ENCODE data around the gene GAREM1.

Gene GAREM1

DNA sequence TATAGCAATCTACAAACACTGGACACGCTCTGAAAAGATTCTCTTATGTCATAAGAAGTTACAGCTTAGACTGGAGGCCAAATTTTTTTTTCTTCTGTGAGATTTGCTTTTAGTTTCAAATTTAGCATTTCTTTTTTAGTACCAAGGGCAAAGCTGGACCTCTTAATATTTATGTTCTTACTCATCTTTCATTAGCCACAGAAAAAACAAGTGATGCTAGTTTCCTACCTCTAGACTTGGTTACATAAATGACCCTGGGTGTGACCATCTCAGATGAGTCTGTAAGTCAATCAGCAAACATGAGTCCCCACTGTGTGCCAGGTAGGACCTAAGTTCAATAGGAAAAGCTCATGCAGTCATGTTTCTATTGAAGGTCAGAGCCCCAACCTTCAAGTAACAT lies 186.4 kb downstream of the GAREM1 start:
- Mint-ChIP-seq H3K27ac (ENCODE audit: low read depth) (no peak overlapping the region), H3K9me3 (no peaks in the 10 kb centered on the region), H3K36me3 (ENCODE audit: insufficient read depth) (no peaks in the 10 kb centered on the region), H3K27me3 (peaks cover 31% of the 10 kb centered on the region), H3K4me1 (no peaks in the 10 kb centered on the region), H3K4me3 (no peak overlapping the region)
- DNase-seq (ENCODE audit: low spot score in 2 of 2) = no peak
- ATAC-seq (replicated peaks; ENCODE audit: extremely low read depth, poor library complexity, severe bottlenecking) = no peak

DNA sequence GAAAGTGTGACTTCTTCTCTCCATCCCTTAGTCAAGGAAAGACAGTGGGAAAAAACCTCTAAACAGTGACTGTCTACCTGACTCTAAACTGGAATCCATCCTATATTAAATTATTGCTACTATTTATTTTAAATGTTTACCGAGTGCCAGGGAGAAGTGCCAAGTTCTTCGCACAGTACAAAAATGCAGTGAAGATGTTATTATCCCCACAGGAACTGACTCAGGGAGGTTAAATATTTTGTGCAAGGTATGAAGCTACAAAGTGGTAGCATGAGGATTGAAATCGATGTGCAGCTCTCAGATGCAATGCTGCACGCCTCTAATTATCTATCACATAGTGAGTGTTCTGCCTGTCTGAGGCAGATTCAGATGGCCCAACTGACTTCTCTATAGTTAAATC lies 189.8 kb downstream of the GAREM1 start:
- Mint-ChIP-seq H3K27ac (ENCODE audit: low read depth) (no peak overlapping the region), H3K4me1 (no peaks in the 10 kb centered on the region), H3K9me3 (no peaks in the 10 kb centered on the region), H3K4me3 (no peak overlapping the region), H3K36me3 (ENCODE audit: insufficient read depth) (no peaks in the 10 kb centered on the region), H3K27me3 (peaks cover 37% of the 10 kb centered on the region)
- ATAC-seq (replicated peaks; ENCODE audit: extremely low read depth, poor library complexity, severe bottlenecking) (no peak), DNase-seq (ENCODE audit: low spot score in 2 of 2) (no peak)

DNA sequence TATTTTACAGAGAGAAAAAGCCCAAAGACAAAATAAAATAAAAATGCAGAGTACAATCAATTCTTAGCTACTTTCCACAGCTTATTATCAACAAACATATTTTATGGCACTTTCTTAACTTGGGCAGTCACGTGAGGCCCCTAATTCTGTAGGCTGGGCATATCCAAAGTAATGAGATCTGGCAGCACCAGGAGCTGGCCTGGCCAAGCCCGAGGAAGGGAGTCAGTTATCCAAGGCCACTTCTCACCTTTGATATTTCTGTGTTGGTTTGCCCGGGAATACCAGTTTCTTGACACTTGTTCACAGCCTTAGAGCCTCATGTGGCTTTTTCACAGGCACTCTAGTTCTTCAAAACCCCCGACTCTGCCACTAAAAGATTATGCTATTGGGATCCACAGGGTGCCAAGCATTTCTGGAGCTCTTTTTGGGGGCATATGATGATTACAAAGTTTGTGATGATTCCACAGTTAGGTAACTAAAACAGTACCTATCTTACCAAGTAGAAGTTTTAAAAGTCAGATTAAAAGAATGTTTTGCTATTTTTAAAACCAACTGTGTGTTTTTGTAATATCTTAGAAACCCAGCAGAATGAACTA lies 190.4 kb downstream of the GAREM1 start:
- DNase-seq (ENCODE audit: low spot score in 2 of 2) = no peak
- no peak for ATAC-seq (replicated peaks; ENCODE audit: extremely low read depth, poor library complexity, severe bottlenecking)
- no peaks in the 10 kb centered on the region for H3K9me3 Mint-ChIP-seq
- no peak overlapping the region for H3K4me3 Mint-ChIP-seq
- no peak overlapping the region for H3K27ac Mint-ChIP-seq (ENCODE audit: low read depth)
- no peaks in the 10 kb centered on the region for H3K4me1 Mint-ChIP-seq
- peaks cover 31% of the 10 kb centered on the region for H3K27me3 Mint-ChIP-seq
- H3K36me3 Mint-ChIP-seq (ENCODE audit: insufficient read depth) = no peaks in the 10 kb centered on the region

DNA sequence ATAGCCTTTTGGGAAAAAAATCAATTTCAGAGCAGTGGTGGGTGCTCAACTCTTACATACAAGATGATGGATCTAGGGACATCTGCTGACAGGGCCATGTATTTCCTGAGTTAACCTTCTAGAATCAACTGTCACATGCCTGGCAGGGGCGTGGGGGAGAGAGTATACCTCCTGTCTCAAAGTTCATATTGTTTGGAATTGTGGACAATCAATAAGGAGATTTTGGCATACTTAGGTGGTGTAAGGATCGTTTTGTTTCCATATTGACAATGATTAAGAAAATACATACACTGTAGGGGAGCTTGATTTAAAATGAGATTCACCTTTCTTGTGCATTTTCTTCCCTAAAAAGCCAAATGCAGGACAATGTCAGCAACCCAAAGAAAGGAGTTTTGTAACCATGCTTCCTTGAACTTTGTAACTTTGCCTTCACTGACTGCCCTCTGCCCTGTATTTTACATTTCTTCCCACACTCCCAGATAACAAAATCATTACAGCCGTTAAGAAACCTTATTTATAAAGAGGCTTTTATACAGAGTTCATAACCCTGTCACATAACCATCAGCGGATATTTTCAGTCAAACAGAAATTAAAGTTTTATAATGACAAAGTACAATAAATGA lies 192.4 kb downstream of the GAREM1 start:
- Mint-ChIP-seq H3K4me3 (no peak overlapping the region), H3K36me3 (ENCODE audit: insufficient read depth) (no peaks in the 10 kb centered on the region), H3K4me1 (no peaks in the 10 kb centered on the region), H3K27me3 (peaks cover 39% of the 10 kb centered on the region), H3K27ac (ENCODE audit: low read depth) (no peak overlapping the region), H3K9me3 (no peaks in the 10 kb centered on the region)
- ATAC-seq (replicated peaks; ENCODE audit: extremely low read depth, poor library complexity, severe bottlenecking) (no peak), DNase-seq (ENCODE audit: low spot score in 2 of 2) (no peak)

DNA sequence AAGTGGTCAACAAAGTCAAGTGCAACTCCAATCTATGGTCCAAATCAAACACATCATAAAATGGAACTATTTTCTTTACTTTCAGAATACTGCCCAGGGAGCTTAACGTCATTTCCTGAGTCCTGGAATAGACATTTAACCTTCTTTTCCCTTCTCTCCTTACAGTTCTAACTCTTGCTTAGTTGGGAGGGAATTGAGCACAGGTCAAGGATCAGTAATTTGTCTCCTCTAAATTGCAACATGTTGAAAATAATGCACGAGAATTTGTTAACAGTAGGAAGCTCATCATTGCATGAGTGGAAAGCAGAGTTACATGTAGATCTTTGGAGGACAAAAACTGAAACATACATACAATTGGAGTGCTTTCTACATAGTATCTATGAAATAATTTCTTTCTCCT lies 193.1 kb downstream of the GAREM1 start:
- no peaks in the 10 kb centered on the region for H3K4me1 Mint-ChIP-seq
- H3K4me3 Mint-ChIP-seq = no peak overlapping the region
- no peaks in the 10 kb centered on the region for H3K36me3 Mint-ChIP-seq (ENCODE audit: insufficient read depth)
- no peak overlapping the region for H3K27ac Mint-ChIP-seq (ENCODE audit: low read depth)
- H3K27me3 Mint-ChIP-seq = peaks cover 39% of the 10 kb centered on the region
- no peaks in the 10 kb centered on the region for H3K9me3 Mint-ChIP-seq
- DNase-seq (ENCODE audit: low spot score in 2 of 2) (no peak), ATAC-seq (replicated peaks; ENCODE audit: extremely low read depth, poor library complexity, severe bottlenecking) (no peak)

DNA sequence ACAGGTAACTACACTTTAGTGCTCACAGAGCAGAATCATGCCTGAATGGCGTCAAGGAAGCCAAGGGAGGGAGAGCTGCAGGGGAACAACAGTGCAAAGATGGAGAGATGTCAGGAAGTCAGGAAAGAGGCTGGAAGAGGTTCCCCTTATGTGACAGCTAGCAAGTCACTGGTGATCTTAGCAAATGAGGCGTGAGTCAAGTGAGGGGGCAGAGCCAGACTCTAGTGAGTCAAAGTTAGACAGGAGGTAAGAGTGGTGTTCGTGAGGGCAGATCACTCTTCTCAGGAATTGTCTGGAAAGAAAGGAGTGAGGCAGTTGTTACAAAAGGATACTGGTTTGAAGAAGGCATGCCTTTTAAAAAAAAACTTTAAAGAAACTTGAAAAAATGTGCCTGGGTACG lies 193.8 kb downstream of the GAREM1 start:
- H3K27me3 Mint-ChIP-seq = peaks cover 43% of the 10 kb centered on the region
- DNase-seq (ENCODE audit: low spot score in 2 of 2) (no peak), ATAC-seq (replicated peaks; ENCODE audit: extremely low read depth, poor library complexity, severe bottlenecking) (no peak)

DNA sequence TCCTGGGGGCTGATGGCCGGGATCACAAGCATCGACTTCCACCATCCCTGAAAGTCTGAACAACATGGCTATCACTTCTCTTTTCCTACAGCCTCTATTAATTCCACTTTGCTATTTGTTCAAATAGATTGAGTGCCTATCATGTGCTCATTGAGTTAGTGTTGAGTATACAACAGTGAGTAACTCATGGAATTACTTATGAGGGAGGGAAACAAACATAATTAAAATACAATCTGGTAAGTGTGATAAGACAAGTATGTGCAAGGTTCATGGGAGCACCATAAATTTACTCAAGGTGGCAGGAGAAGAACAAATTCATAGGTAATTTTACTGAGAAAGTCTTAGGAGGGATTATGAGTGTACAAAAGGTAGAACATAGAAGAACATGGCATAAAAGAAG lies 194.4 kb downstream of the GAREM1 start:
- H3K9me3 Mint-ChIP-seq = no peaks in the 10 kb centered on the region
- H3K36me3 Mint-ChIP-seq (ENCODE audit: insufficient read depth) = no peaks in the 10 kb centered on the region
- DNase-seq (ENCODE audit: low spot score in 2 of 2) (no peak), ATAC-seq (replicated peaks; ENCODE audit: extremely low read depth, poor library complexity, severe bottlenecking) (no peak)
- H3K27ac Mint-ChIP-seq (ENCODE audit: low read depth) = no peak overlapping the region
- peaks cover 48% of the 10 kb centered on the region for H3K27me3 Mint-ChIP-seq
- H3K4me1 Mint-ChIP-seq = no peaks in the 10 kb centered on the region
- H3K4me3 Mint-ChIP-seq = no peak overlapping the region

More for the DNA sequence above, 193.8 kb downstream of the GAREM1 start:
- Mint-ChIP-seq H3K27ac (ENCODE audit: low read depth) (no peak overlapping the region), H3K4me3 (no peak overlapping the region), H3K4me1 (no peaks in the 10 kb centered on the region), H3K36me3 (ENCODE audit: insufficient read depth) (no peaks in the 10 kb centered on the region), H3K9me3 (no peaks in the 10 kb centered on the region)

DNA sequence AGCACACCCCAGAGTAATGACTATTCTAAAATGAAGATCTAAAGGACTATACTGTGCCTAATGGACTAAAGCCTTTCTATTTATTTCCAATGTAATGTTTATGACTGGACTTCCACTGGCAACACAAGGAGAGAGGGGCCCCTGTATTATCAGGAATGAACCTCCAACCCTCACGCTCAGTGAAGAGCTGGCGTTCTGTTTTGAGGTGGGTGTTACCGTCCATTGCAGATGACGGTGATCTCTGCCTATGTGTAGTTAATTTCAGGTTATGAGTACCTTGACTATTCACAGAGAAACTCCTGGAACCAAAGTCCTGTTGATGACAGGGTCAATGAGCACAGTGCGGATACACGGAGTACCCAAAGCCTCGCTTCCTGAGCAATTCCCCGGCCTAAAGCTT lies 195.5 kb downstream of the GAREM1 start:
- H3K4me3 Mint-ChIP-seq = no peak overlapping the region
- no peaks in the 10 kb centered on the region for H3K36me3 Mint-ChIP-seq (ENCODE audit: insufficient read depth)
- ATAC-seq (replicated peaks; ENCODE audit: extremely low read depth, poor library complexity, severe bottlenecking) (no peak), DNase-seq (ENCODE audit: low spot score in 2 of 2) (no peak)
- no peaks in the 10 kb centered on the region for H3K9me3 Mint-ChIP-seq
- H3K27ac Mint-ChIP-seq (ENCODE audit: low read depth) = no peak overlapping the region
- H3K4me1 Mint-ChIP-seq = no peaks in the 10 kb centered on the region
- peaks cover 53% of the 10 kb centered on the region for H3K27me3 Mint-ChIP-seq

DNA sequence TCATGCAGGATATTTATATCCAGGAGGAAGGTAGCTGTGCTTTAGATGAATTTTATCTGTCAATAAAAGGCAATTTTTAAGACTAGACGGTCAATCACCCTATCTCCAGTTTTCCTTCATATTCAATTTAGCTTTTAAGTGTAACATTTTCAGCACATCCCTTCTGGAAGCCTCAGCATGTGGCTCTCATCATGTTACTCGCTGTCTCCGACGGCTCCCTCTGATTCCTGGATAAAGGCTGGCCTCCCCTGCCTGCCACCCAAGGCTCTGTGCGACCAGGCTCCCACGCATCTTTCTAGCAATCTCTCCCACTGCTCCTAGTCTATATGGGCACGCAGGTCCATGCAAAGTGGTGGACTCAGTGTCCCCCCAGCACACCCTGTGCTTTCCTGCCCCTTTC lies 196.4 kb downstream of the GAREM1 start:
- no peak for DNase-seq (ENCODE audit: low spot score in 2 of 2)
- H3K4me3 Mint-ChIP-seq = no peak overlapping the region
- peaks cover 61% of the 10 kb centered on the region for H3K27me3 Mint-ChIP-seq
- H3K36me3 Mint-ChIP-seq (ENCODE audit: insufficient read depth) = no peaks in the 10 kb centered on the region
- H3K9me3 Mint-ChIP-seq = no peaks in the 10 kb centered on the region
- no peak for ATAC-seq (replicated peaks; ENCODE audit: extremely low read depth, poor library complexity, severe bottlenecking)
- no peaks in the 10 kb centered on the region for H3K4me1 Mint-ChIP-seq
- H3K27ac Mint-ChIP-seq (ENCODE audit: low read depth) = no peak overlapping the region

DNA sequence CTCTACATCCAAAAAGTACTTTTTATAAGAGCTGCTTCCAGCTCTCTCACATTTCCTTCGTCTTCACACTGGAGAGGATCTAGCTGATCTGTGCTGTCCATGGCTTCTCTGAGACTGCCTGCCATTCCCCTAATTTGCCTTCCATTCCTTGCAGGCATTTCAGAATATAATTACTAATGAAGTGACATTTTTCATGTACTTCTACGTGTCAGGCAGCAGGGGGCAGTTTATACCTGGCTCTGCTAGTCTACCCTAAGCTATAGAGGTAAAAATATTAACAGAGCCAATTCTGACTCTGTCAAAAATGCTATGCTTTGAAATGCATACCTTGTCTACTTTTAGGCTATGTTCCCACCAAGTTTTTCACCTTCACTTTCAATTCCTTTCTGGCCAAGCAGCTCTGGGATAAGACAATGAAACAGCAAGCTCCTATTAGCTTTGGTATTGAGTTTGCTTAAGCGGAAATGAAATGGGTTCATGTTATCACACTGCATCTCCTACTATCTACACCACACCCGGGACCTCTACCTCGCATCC lies 198.9 kb downstream of the GAREM1 start:
- H3K4me1 Mint-ChIP-seq = no peaks in the 10 kb centered on the region
- no peak overlapping the region for H3K4me3 Mint-ChIP-seq
- ATAC-seq (replicated peaks; ENCODE audit: extremely low read depth, poor library complexity, severe bottlenecking) (no peak), DNase-seq (ENCODE audit: low spot score in 2 of 2) (no peak)
- H3K27ac Mint-ChIP-seq (ENCODE audit: low read depth) = no peak overlapping the region
- H3K36me3 Mint-ChIP-seq (ENCODE audit: insufficient read depth) = no peaks in the 10 kb centered on the region
- H3K27me3 Mint-ChIP-seq = peaks cover 60% of the 10 kb centered on the region
- H3K9me3 Mint-ChIP-seq = no peaks in the 10 kb centered on the region

DNA sequence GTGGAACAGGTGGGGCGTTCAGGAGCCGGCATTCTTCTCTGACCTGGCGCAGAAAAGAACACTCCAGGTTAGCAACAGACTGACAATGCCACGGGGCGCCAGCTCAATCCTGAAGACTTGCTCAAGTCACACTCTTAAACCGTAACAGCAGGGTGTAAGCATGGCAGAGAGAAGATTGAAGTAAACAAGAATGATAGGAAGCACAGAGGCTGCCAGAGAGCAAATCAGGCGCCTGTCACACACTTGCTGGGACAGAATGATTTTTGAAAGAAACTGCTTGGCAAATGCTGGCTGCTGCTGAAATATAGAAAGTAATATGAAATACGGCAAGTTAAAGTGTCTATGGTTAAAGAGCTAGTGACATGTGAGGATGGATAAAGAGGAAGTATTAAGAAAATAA lies 200.3 kb downstream of the GAREM1 start:
- Mint-ChIP-seq H3K27ac (ENCODE audit: low read depth) (no peak overlapping the region), H3K27me3 (peaks cover 54% of the 10 kb centered on the region), H3K9me3 (no peaks in the 10 kb centered on the region), H3K4me1 (no peaks in the 10 kb centered on the region), H3K36me3 (ENCODE audit: insufficient read depth) (no peaks in the 10 kb centered on the region), H3K4me3 (no peak overlapping the region)
- ATAC-seq (replicated peaks; ENCODE audit: extremely low read depth, poor library complexity, severe bottlenecking) = no peak
- DNase-seq (ENCODE audit: low spot score in 2 of 2) = no peak

DNA sequence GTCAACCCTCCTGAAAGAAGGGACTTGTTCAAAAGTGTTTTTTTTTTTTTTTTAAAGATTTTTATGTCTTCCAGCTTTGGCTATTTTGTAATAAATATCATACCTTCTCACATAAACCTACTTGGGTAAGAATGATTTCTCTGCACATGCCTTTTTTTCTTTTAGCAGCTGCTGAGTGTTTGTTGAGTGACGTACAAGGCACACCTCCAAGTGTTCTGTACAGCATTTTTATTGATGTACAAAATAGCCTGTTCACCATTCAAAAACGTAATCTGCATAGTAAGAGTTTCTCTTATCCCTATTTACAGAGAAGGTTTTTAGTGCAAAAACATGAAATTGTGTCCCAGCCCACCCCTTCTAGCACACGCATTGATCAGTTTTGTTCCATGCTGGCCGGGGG lies 203.2 kb downstream of the GAREM1 start:
- Mint-ChIP-seq H3K4me3 (no peak overlapping the region), H3K4me1 (no peaks in the 10 kb centered on the region), H3K27ac (ENCODE audit: low read depth) (no peak overlapping the region), H3K9me3 (no peaks in the 10 kb centered on the region), H3K27me3 (peaks cover 68% of the 10 kb centered on the region), H3K36me3 (ENCODE audit: insufficient read depth) (no peaks in the 10 kb centered on the region)
- DNase-seq (ENCODE audit: low spot score in 2 of 2) (no peak), ATAC-seq (replicated peaks; ENCODE audit: extremely low read depth, poor library complexity, severe bottlenecking) (no peak)

DNA sequence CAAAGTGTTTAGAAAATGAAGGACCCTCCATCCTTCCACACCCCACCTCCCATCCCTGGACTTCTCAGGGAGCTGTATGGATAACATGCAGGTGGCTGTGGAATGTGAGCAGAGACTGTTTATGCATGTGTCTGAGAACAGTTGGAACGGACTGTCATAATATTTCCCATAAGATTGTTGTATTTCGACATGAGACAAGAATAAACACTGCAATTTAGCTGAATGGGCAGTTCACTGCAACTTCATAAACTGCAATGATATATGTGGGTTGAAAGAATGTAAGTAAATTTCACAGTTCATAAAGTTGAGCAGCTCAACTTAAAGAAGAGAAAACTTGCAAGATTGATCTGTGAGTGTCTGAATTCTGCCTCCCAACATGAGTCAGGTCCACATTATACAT lies 206.3 kb downstream of the GAREM1 start:
- no peak for DNase-seq (ENCODE audit: low spot score in 2 of 2)

More for the DNA sequence above, 206.3 kb downstream of the GAREM1 start:
- Mint-ChIP-seq H3K36me3 (ENCODE audit: insufficient read depth) (no peaks in the 10 kb centered on the region), H3K27me3 (peaks cover 65% of the 10 kb centered on the region), H3K27ac (ENCODE audit: low read depth) (no peak overlapping the region), H3K9me3 (no peaks in the 10 kb centered on the region), H3K4me1 (no peaks in the 10 kb centered on the region), H3K4me3 (no peak overlapping the region)
- no peak for ATAC-seq (replicated peaks; ENCODE audit: extremely low read depth, poor library complexity, severe bottlenecking)

Measured in central memory CD8-positive, alpha-beta T cell (primary cell).